Stromal cell of bone marrow (primary cell): ENCODE measurements around the gene SNX4.
"Not testable (repeated sequence)": the region's sequence is repeated elsewhere in the genome, so short reads cannot be mapped to it uniquely, and the experiment has no call there.

Experiments
- DNase-seq: peaks from one replicate; pipeline ENCODE4 v3.0.0-alpha.2; 2012; ENCODE audit warnings: low read depth

SNX4 gene

GRCh38 chr3:125462722-125463299 lies 57.2 kb downstream of the SNX4 start:
- DNase-seq: no peak

- no peak for DNase-seq
These were observed 58.1 kb downstream of the SNX4 start for GRCh38 chr3:125461896-125462295.

GRCh38 chr3:125460233-125460632 lies 59.8 kb downstream of the SNX4 start:
- DNase-seq: no peak

GRCh38 chr3:125443923-125444322 lies 76.1 kb downstream of the SNX4 start:
- DNase-seq: no peak

GRCh38 chr3:125442506-125442905 lies 77.5 kb downstream of the SNX4 start:
- no peak for DNase-seq

- no peak for DNase-seq
These were observed 79.0 kb downstream of the SNX4 start for GRCh38 chr3:125440970-125441369.

GRCh38 chr3:125440559-125440955 lies 79.4 kb downstream of the SNX4 start:
- no peak for DNase-seq

GRCh38 chr3:125437631-125438435 lies 82.2 kb downstream of the SNX4 start:
- DNase-seq: no peak

- no peak for DNase-seq
These were observed 83.1 kb downstream of the SNX4 start for GRCh38 chr3:125436921-125437320.

GRCh38 chr3:125435231-125435630 lies 84.8 kb downstream of the SNX4 start:
- DNase-seq: no peak

- DNase-seq: no peak
These were observed 85.4 kb downstream of the SNX4 start for GRCh38 chr3:125434582-125435011.

- no peak for DNase-seq
These were observed 86.4 kb downstream of the SNX4 start for GRCh38 chr3:125433611-125434041.

GRCh38 chr3:125433091-125433534 lies 86.9 kb downstream of the SNX4 start:
- DNase-seq: no peak

GRCh38 chr3:125431912-125432790 lies 87.9 kb downstream of the SNX4 start:
- no peak for DNase-seq

GRCh38 chr3:125431391-125431790 lies 88.6 kb downstream of the SNX4 start:
- no peak for DNase-seq

- no peak for DNase-seq
These were observed 91.7 kb downstream of the SNX4 start for GRCh38 chr3:125428216-125428830.

GRCh38 chr3:125418306-125418705 lies 101.7 kb downstream of the SNX4 start:
- no peak for DNase-seq

- no peak for DNase-seq
These were observed 103.8 kb downstream of the SNX4 start for GRCh38 chr3:125416235-125416634.

GRCh38 chr3:125414669-125415068 lies 105.3 kb downstream of the SNX4 start:
- DNase-seq: no peak

- DNase-seq: no peak
These were observed 109.1 kb downstream of the SNX4 start for GRCh38 chr3:125410922-125411321.

GRCh38 chr3:125406070-125406469 lies 113.9 kb downstream of the SNX4 start:
- DNase-seq: no peak

- not testable (repeated sequence) for DNase-seq
These were observed 114.5 kb downstream of the SNX4 start for GRCh38 chr3:125405515-125405914.
